HEK293 (cell line): ENCODE results near the gene CHKA.

Experiments used
- ZBTB10 ChIP-seq: fragments of 450-650 bp; formaldehyde crosslinking; IDR thresholded peaks from 2 replicates; pipeline ENCODE4 v1.5.1; 2016; ENCODE audit warnings: missing biosample characterization, missing genetic modification characterization
- ZNF544 ChIP-seq: fragments of 450-650 bp; formaldehyde crosslinking; IDR thresholded peaks from 2 replicates; pipeline ENCODE4 v1.5.0; 2017; ENCODE audit warnings: missing biosample characterization, missing genetic modification characterization

GRCh38 chr11:68159665-68160064 is 38.5 kb upstream of the CHKA start:
- TF ChIP-seq ZBTB10 (tag by site-specific recombination) = no peak
- no peak for TF ChIP-seq ZNF544 (tag by site-specific recombination)
